Measurements from ENCODE around the gene PTPRF. TPM values are rescaled to one million over a fixed set of nuclear protein-coding genes. Genes with fewer than 3 reads are reported as not detected.

PTPRF gene
- total RNA-seq, 1 donor from 2014 or later, result 10.4 TPM

GRCh38 chr1:43549921-43550597 is 19.4 kb downstream of the PTPRF start:
- Histone ChIP-seq H3K36me3 (ENCODE audit: control insufficient read depth in 3 of 3, insufficient read depth in 3 of 3, low read length in 3 of 3) (no peaks in the 10 kb centered on the region), H3K4me3 (ENCODE audit: low read length in 3 of 3) (peak overlapping the region in 1 of 3 donors; percentile 51), H3K4me1 (ENCODE audit: control insufficient read depth in 3 of 3, insufficient read depth in 3 of 3, low read length in 3 of 3) (peaks cover 0 to 12% (median 4%) of the 10 kb centered on the region in 3 donors), H3K9me3 (ENCODE audit: control insufficient read depth in 3 of 3, low read length in 3 of 3) (no peaks in the 10 kb centered on the region), H3K27me3 (ENCODE audit: control insufficient read depth in 3 of 3, insufficient read depth in 3 of 3, low read length in 3 of 3) (no peaks in the 10 kb centered on the region), H3K27ac (ENCODE audit: low read depth, low read length) (no peak overlapping the region), H3K9ac (ENCODE audit: low read depth in 1 of 3, low read length in 3 of 3) (no peak overlapping the region)

GRCh38 chr1:43550598-43551246 is 20.0 kb downstream of the PTPRF start:
- H3K4me3 ChIP-seq (ENCODE audit: low read length in 3 of 3), result peak overlapping the region in 1 of 3 donors; percentile 51
- no peaks in the 10 kb centered on the region for H3K36me3 ChIP-seq (ENCODE audit: control insufficient read depth in 3 of 3, insufficient read depth in 3 of 3, low read length in 3 of 3)
- H3K9ac ChIP-seq (ENCODE audit: low read depth in 1 of 3, low read length in 3 of 3), result no peak overlapping the region
- peaks cover 0 to 12% (median 4%) of the 10 kb centered on the region in 3 donors for H3K4me1 ChIP-seq (ENCODE audit: control insufficient read depth in 3 of 3, insufficient read depth in 3 of 3, low read length in 3 of 3)
- no peaks in the 10 kb centered on the region for H3K9me3 ChIP-seq (ENCODE audit: control insufficient read depth in 3 of 3, low read length in 3 of 3)
- no peaks in the 10 kb centered on the region for H3K27me3 ChIP-seq (ENCODE audit: control insufficient read depth in 3 of 3, insufficient read depth in 3 of 3, low read length in 3 of 3)
- H3K27ac ChIP-seq (ENCODE audit: low read depth, low read length), result no peak overlapping the region

- peaks cover 0 to 2% (median 0%) of the 10 kb centered on the region in 3 donors for H3K36me3 ChIP-seq (ENCODE audit: control insufficient read depth in 3 of 3, insufficient read depth in 3 of 3, low read length in 3 of 3)
- H3K4me3 ChIP-seq (ENCODE audit: low read length in 3 of 3), result no peak overlapping the region
- no peak overlapping the region for H3K9ac ChIP-seq (ENCODE audit: low read depth in 1 of 3, low read length in 3 of 3)
- H3K9me3 ChIP-seq (ENCODE audit: control insufficient read depth in 3 of 3, low read length in 3 of 3), result no peaks in the 10 kb centered on the region
- H3K4me1 ChIP-seq (ENCODE audit: control insufficient read depth in 3 of 3, insufficient read depth in 3 of 3, low read length in 3 of 3), result peaks cover 0 to 12% (median 4%) of the 10 kb centered on the region in 3 donors
- no peaks in the 10 kb centered on the region for H3K27me3 ChIP-seq (ENCODE audit: control insufficient read depth in 3 of 3, insufficient read depth in 3 of 3, low read length in 3 of 3)
- no peak overlapping the region for H3K27ac ChIP-seq (ENCODE audit: low read depth, low read length)
Observed at GRCh38 chr1:43551396-43551888, 20.8 kb downstream of the PTPRF start.

- Histone ChIP-seq H3K27ac (ENCODE audit: low read depth, low read length) (no peak overlapping the region), H3K9ac (ENCODE audit: low read depth in 1 of 3, low read length in 3 of 3) (no peak overlapping the region), H3K27me3 (ENCODE audit: control insufficient read depth in 3 of 3, insufficient read depth in 3 of 3, low read length in 3 of 3) (no peaks in the 10 kb centered on the region), H3K9me3 (ENCODE audit: control insufficient read depth in 3 of 3, low read length in 3 of 3) (no peaks in the 10 kb centered on the region), H3K4me1 (ENCODE audit: control insufficient read depth in 3 of 3, insufficient read depth in 3 of 3, low read length in 3 of 3) (peaks cover 0 to 12% (median 4%) of the 10 kb centered on the region in 3 donors), H3K36me3 (ENCODE audit: control insufficient read depth in 3 of 3, insufficient read depth in 3 of 3, low read length in 3 of 3) (peaks cover 0 to 2% (median 0%) of the 10 kb centered on the region in 3 donors), H3K4me3 (ENCODE audit: low read length in 3 of 3) (no peak overlapping the region)
Observed at GRCh38 chr1:43552059-43552742, 21.5 kb downstream of the PTPRF start.

GRCh38 chr1:43552813-43553212 is 22.1 kb downstream of the PTPRF start:
- peaks cover 0 to 12% (median 4%) of the 10 kb centered on the region in 3 donors for H3K4me1 ChIP-seq (ENCODE audit: control insufficient read depth in 3 of 3, insufficient read depth in 3 of 3, low read length in 3 of 3)
- H3K4me3 ChIP-seq (ENCODE audit: low read length in 3 of 3), result no peak overlapping the region
- H3K27me3 ChIP-seq (ENCODE audit: control insufficient read depth in 3 of 3, insufficient read depth in 3 of 3, low read length in 3 of 3), result no peaks in the 10 kb centered on the region
- H3K9ac ChIP-seq (ENCODE audit: low read depth in 1 of 3, low read length in 3 of 3), result no peak overlapping the region
- H3K9me3 ChIP-seq (ENCODE audit: control insufficient read depth in 3 of 3, low read length in 3 of 3), result no peaks in the 10 kb centered on the region
- H3K36me3 ChIP-seq (ENCODE audit: control insufficient read depth in 3 of 3, insufficient read depth in 3 of 3, low read length in 3 of 3), result peaks cover 0 to 2% (median 0%) of the 10 kb centered on the region in 3 donors
- no peak overlapping the region for H3K27ac ChIP-seq (ENCODE audit: low read depth, low read length)

GRCh38 chr1:43554444-43554992 is 23.8 kb downstream of the PTPRF start:
- Histone ChIP-seq H3K27ac (ENCODE audit: low read depth, low read length) (no peak overlapping the region), H3K27me3 (ENCODE audit: control insufficient read depth in 3 of 3, insufficient read depth in 3 of 3, low read length in 3 of 3) (peaks cover 0 to 7% (median 4%) of the 10 kb centered on the region in 3 donors)

GRCh38 chr1:43556782-43557181 is 26.1 kb downstream of the PTPRF start:
- H3K27me3 ChIP-seq (ENCODE audit: control insufficient read depth in 3 of 3, insufficient read depth in 3 of 3, low read length in 3 of 3), result peaks cover 3 to 12% (median 4%) of the 10 kb centered on the region in 3 donors
- no peak overlapping the region for H3K9ac ChIP-seq (ENCODE audit: low read depth in 1 of 3, low read length in 3 of 3)
- peaks cover 0 to 17% (median 4%) of the 10 kb centered on the region in 3 donors for H3K4me1 ChIP-seq (ENCODE audit: control insufficient read depth in 3 of 3, insufficient read depth in 3 of 3, low read length in 3 of 3)
- H3K4me3 ChIP-seq (ENCODE audit: low read length in 3 of 3), result no peak overlapping the region
- H3K36me3 ChIP-seq (ENCODE audit: control insufficient read depth in 3 of 3, insufficient read depth in 3 of 3, low read length in 3 of 3), result peaks cover 0 to 2% (median 0%) of the 10 kb centered on the region in 3 donors
- no peaks in the 10 kb centered on the region for H3K9me3 ChIP-seq (ENCODE audit: control insufficient read depth in 3 of 3, low read length in 3 of 3)
- H3K27ac ChIP-seq (ENCODE audit: low read depth, low read length), result no peak overlapping the region

More at GRCh38 chr1:43554444-43554992, 23.8 kb downstream of the PTPRF start:
- H3K4me3 ChIP-seq (ENCODE audit: low read length in 3 of 3), result no peak overlapping the region
- peak overlapping the region in 1 of 3 donors; percentile 8 for H3K9ac ChIP-seq (ENCODE audit: low read depth in 1 of 3, low read length in 3 of 3)
- H3K9me3 ChIP-seq (ENCODE audit: control insufficient read depth in 3 of 3, low read length in 3 of 3), result no peaks in the 10 kb centered on the region
- H3K4me1 ChIP-seq (ENCODE audit: control insufficient read depth in 3 of 3, insufficient read depth in 3 of 3, low read length in 3 of 3), result peaks cover 0 to 17% (median 4%) of the 10 kb centered on the region in 3 donors
- peaks cover 0 to 2% (median 0%) of the 10 kb centered on the region in 3 donors for H3K36me3 ChIP-seq (ENCODE audit: control insufficient read depth in 3 of 3, insufficient read depth in 3 of 3, low read length in 3 of 3)

- Histone ChIP-seq H3K9ac (ENCODE audit: low read depth in 1 of 3, low read length in 3 of 3) (no peak overlapping the region), H3K9me3 (ENCODE audit: control insufficient read depth in 3 of 3, low read length in 3 of 3) (no peaks in the 10 kb centered on the region), H3K27ac (ENCODE audit: low read depth, low read length) (no peak overlapping the region), H3K36me3 (ENCODE audit: control insufficient read depth in 3 of 3, insufficient read depth in 3 of 3, low read length in 3 of 3) (peaks cover 0 to 2% (median 0%) of the 10 kb centered on the region in 3 donors), H3K4me3 (ENCODE audit: low read length in 3 of 3) (no peak overlapping the region), H3K4me1 (ENCODE audit: control insufficient read depth in 3 of 3, insufficient read depth in 3 of 3, low read length in 3 of 3) (peaks cover 0 to 12% (median 4%) of the 10 kb centered on the region in 3 donors), H3K27me3 (ENCODE audit: control insufficient read depth in 3 of 3, insufficient read depth in 3 of 3, low read length in 3 of 3) (peaks cover 3 to 14% (median 4%) of the 10 kb centered on the region in 3 donors)
Observed at GRCh38 chr1:43557744-43558245, 27.1 kb downstream of the PTPRF start.

GRCh38 chr1:43558346-43558841 is 27.7 kb downstream of the PTPRF start:
- no peaks in the 10 kb centered on the region for H3K9me3 ChIP-seq (ENCODE audit: control insufficient read depth in 3 of 3, low read length in 3 of 3)
- no peak overlapping the region for H3K27ac ChIP-seq (ENCODE audit: low read depth, low read length)
- H3K4me3 ChIP-seq (ENCODE audit: low read length in 3 of 3), result no peak overlapping the region
- peaks cover 0 to 2% (median 0%) of the 10 kb centered on the region in 3 donors for H3K36me3 ChIP-seq (ENCODE audit: control insufficient read depth in 3 of 3, insufficient read depth in 3 of 3, low read length in 3 of 3)
- peaks cover 3 to 14% (median 4%) of the 10 kb centered on the region in 3 donors for H3K27me3 ChIP-seq (ENCODE audit: control insufficient read depth in 3 of 3, insufficient read depth in 3 of 3, low read length in 3 of 3)
- no peak overlapping the region for H3K9ac ChIP-seq (ENCODE audit: low read depth in 1 of 3, low read length in 3 of 3)
- peaks cover 0 to 6% (median 0%) of the 10 kb centered on the region in 3 donors for H3K4me1 ChIP-seq (ENCODE audit: control insufficient read depth in 3 of 3, insufficient read depth in 3 of 3, low read length in 3 of 3)
